Endometrium (tissue), 2 donors: ENCODE measurements around the gene DNAJC17.

ENCODE experiments used
- FAIRE-seq: peaks from 2 replicates; lab custom pipeline; 2012; peaks lifted over from hg19 to GRCh38; lab: Jason Lieb, UNC
- donor health status: control.
- donor health status: control.

The DNAJC17 gene, protein sequence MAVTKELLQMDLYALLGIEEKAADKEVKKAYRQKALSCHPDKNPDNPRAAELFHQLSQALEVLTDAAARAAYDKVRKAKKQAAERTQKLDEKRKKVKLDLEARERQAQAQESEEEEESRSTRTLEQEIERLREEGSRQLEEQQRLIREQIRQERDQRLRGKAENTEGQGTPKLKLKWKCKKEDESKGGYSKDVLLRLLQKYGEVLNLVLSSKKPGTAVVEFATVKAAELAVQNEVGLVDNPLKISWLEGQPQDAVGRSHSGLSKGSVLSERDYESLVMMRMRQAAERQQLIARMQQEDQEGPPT

DNA sequence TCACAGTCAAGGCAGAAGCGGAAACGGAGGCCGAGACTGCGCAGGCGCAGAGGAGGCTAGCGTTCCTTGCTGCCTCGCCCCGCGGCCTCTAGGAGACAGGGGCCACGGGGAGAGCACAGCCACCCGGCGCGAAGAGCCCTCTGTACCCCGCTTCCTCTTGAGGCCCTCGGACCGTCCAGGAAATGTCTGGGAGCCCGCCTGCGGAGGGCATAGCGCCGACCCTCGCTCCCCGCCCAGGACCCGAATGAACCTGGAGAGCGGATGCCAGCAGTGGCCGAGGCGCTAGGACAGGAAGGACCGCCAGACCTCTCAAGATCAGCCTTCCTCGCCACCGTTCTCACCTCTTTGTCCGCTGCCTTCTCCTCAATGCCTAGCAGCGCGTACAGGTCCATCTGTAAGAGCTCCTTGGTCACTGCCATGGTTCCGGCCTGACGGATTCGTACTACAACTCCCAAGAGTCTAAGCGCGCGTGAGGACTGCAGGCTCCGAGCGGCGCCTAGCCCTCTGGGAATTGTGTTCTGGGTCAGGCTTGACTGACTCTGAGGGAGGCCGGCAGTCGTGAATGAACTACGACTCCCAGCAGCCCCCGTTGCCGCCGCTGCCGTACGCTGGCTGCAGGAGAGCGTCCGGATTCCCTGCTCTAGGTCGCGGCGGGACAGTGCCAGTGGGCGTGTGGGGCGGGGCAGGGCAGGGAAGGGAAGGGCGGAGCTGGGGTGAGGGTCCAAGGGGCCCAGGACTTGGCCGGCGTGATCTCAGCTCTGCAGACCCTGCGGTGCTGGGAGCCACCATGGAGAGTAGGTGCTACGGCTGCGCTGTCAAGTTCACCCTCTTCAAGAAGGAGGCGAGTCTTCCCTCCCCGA is at the start of gene DNAJC17, which contains the start of gene ZFYVE19:
Gene DNAJC17 (minus strand): TSS at position 446 of the 860 bp plus-strand sequence. CDS start 27 bp downstream, at position 419.
Gene ZFYVE19 (plus strand): TSS at position 62 of the 860 bp plus-strand sequence. CDS start 501 bp downstream, at position 563.
- peak; percentile 83 for FAIRE-seq

DNA sequence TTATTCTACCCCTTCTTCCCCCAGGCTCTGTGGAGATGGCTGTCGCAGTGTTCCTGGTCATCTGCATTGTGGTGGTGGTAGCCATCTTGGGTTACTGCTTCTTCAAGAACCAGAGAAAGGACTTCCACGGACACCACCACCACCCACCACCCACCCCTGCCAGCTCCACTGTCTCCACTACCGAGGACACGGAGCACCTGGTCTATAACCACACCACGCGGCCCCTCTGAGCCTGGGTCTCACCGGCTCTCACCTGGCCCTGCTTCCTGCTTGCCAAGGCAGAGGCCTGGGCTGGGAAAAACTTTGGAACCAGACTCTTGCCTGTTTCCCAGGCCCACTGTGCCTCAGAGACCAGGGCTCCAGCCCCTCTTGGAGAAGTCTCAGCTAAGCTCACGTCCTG is 49.5 kb upstream of the DNAJC17 start:
- FAIRE-seq = no peak

DNA sequence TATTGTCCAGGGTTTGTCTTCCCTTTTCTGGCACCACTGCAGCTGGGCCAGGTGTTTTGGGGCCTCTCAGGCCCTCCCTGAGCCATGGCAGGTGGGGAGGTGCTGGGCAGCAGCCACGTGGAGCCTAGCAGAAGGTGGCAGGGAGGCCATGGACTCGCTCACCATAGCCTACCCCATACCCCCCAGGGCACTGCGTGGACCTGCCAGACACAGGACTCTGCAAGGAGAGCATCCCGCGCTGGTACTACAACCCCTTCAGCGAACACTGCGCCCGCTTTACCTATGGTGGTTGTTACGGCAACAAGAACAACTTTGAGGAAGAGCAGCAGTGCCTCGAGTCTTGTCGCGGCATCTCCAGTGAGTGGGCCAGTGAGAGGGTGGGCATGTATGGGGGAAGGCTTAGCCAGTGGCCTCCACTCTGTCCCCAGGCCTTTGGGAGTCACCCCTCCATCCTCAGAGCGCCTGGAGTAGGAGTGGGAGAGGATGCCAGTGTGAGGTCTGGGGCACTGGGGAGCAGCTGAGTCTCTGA is 48.5 kb upstream of the DNAJC17 start:
- no peak for FAIRE-seq

DNA sequence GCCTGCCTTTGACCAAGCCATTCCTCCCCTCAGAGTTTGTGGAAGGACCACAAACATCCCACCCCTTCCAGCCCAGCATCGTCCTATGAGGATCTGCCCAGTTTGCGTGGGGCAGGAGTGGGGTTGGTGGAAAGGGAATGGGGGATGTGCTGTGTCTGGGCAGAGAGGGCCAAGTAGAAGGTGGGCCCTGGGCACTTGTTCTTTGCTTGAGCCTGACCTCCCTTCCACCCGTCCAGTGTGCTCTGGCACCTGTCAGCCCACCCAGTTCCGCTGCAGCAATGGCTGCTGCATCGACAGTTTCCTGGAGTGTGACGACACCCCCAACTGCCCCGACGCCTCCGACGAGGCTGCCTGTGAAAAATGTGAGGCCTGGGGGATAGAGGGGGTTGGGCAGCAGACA is 46.9 kb upstream of the DNAJC17 start:
- no peak for FAIRE-seq

DNA sequence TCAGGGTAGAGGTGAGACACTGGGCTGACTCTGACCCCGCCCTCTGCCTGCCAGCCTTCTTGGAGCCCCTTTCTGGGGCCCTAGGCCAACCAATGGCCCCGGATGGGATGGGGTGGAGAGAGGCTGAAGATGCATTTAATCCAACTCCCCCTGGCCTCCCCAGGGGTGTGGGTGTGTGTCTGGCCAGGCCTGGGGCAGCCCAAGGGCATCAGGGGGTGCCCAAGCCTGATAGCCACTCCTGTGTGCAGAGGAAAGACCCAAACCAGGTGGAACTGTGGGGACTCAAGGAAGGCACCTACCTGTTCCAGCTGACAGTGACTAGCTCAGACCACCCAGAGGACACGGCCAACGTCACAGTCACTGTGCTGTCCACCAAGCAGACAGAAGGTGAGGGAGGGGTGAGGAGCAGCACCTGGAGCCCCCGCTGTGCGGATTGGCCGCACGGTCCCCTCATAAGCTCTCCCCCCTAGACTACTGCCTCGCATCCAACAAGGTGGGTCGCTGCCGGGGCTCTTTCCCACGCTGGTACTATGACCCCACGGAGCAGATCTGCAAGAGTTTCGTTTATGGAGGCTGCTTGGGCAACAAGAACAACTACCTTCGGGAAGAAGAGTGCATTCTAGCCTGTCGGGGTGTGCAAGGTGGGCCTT is 46.1 kb upstream of the DNAJC17 start:
- FAIRE-seq = no peak

DNA sequence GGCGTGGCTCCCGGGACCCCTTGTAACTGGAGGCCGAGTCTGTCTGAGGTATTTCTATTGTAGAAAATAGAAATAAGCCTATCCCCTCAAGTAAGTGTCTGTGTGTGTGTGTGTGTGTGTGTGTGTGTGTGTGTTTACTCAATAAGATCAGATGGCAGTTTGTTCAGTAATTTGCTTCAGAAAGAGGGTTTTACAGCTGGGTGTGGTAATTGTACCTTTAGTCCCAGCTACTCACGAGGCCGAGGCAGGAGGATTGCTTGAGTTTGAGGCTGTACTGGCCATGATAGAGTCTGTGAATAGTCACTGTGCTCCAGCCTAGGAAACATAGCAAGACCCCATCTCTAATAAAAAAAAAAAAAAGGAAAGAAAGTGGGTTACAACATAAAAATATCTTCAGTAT is 45.3 kb upstream of the DNAJC17 start:
- no peak for FAIRE-seq

DNA sequence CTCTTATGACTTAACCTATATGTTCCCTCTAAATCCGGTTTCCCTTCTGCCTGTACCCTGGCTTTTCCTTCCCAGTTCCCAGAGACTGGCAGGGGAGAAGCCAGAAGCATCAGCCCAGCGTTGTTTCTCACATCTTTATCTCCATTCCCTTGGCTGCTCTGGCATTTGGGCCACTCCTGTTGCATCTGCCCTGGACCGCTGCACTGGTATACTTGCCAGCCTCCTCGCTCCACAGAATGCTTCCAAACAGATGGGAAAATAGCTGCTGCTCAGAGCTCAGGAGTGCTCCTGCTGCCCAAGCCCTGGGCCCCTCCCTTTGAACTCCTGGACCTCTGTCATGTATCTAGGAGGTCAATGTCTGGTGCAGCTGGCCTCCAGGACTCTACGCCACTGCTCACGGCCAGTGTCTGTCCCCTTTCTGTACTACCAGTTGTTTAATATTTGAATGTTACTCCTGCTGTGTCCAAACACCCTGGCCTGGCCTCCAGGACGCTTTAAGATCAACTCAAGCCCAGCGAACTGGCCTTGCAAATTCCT is 43.4 kb upstream of the DNAJC17 start:
- FAIRE-seq = no peak

DNA sequence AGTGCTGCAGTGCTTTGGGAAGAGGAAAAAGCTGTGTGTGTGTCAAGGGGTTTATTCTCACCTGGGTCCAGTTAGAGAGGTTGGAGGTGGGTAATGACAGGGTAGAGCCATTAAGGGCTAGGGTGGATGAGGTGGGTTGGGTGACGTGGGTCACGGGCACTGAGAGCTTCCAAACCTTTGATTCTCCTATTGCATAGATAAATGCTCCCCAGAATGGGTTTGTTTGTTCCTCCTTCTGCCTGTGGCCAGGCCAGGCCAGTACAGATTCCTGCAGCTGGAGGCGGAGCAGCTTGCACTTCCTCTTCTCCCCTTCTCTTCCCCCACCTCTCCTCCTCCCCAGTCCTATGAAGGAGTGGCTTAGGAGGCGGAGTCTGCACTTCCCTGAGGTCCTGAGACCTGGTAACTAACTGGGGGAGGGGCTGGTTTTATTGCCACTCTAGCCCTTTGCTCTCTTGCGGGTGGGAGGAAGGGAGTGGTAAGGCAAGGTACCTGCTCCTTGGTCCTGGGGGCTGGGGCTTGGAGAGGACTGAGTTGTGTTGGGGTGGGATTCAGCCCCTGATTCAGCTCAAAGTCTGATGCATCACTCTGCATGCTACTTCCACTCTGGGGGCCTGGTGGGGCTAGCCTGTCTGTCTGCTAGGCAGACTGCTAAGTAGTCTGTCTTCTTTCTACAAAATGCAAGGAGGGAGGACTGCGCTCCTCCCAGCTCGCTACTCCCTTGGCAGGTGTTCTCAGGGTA is 40.1 kb upstream of the DNAJC17 start:
- FAIRE-seq = no peak

DNA sequence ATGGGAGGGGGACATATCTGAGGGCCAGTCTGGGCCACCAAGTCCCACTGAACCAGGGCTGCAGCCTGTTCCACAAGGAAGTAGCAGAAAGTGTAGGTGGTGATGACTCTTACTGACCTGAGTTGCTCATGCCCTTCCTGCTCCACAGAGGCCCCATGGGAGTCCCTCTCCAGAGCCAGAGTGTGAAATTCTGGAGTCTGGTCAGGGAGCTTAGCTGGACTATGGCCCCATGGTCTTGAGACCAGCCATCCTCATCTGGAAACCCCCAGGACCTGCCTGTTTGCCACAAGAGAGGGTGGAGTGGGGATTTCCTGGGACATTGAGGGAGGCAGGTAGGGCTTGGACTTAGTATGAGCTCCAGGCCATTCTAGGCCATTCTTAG is 39.6 kb upstream of the DNAJC17 start:
- FAIRE-seq = no peak

DNA sequence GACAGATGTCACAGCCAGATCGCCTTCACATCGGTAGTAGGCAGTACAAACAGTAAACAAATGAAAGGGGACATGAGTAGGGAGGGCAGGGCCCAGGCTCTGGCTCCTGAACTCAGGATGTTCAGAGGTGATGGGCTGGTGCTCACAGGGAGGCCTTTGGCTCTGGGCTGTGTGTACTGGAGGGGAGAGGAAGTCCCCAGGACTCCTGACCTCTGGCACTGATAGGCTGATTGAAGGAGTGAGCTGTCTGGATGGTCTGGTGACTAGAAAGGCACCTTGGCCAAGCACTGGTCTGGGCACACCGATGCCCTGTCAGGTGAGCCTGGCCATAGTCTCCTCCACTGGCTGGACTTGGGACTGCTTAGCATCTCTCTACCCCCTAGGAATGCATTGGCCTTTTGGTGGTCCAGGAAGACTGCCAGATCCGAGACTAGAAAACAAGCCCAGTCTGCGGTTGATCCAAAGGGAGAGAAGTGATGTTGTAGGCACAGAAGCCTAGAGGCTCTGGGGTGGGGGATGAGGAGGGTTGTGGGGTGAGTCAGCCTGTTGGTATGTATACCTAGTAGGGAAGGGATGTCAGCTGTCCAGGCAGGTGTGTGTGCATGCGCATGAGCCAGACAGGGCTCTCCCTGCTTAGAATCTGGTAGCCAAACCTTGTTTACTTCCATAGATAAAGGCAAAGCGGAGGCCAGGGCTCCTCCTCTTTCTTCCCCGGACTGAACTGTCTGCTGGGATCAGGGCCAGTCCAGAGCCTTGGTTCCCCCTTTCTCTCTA is 38.4 kb upstream of the DNAJC17 start:
- FAIRE-seq = no peak

DNA sequence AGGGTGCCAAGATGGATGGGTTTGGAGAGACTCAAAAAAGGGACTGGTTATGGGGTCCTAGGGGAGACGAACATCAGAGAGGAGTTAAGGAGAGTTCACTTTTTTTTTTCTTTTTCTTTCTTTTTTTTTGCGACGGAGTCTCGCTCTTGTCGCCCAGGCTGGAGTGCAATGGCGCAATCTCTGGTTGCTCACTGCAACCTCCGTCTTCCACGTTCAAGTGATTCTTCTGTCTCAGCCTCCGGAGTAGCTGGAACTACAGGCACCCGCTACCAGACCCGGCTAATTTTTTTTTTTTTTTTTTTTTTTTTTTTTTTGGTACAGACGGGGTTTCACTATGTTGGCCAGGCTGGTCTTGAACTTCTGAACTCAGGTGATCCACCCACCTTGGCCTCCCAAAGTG is 37.8 kb upstream of the DNAJC17 start:
- no peak for FAIRE-seq

DNA sequence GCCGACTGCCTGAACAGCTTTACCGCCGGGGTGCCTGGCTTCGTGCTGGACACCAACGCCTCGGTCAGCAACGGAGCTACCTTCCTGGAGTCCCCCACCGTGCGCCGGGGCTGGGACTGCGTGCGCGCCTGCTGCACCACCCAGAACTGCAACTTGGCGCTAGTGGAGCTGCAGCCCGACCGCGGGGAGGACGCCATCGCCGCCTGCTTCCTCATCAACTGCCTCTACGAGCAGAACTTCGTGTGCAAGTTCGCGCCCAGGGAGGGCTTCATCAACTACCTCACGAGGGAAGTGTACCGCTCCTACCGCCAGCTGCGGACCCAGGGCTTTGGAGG is 37.4 kb upstream of the DNAJC17 start:
- no peak for FAIRE-seq

DNA sequence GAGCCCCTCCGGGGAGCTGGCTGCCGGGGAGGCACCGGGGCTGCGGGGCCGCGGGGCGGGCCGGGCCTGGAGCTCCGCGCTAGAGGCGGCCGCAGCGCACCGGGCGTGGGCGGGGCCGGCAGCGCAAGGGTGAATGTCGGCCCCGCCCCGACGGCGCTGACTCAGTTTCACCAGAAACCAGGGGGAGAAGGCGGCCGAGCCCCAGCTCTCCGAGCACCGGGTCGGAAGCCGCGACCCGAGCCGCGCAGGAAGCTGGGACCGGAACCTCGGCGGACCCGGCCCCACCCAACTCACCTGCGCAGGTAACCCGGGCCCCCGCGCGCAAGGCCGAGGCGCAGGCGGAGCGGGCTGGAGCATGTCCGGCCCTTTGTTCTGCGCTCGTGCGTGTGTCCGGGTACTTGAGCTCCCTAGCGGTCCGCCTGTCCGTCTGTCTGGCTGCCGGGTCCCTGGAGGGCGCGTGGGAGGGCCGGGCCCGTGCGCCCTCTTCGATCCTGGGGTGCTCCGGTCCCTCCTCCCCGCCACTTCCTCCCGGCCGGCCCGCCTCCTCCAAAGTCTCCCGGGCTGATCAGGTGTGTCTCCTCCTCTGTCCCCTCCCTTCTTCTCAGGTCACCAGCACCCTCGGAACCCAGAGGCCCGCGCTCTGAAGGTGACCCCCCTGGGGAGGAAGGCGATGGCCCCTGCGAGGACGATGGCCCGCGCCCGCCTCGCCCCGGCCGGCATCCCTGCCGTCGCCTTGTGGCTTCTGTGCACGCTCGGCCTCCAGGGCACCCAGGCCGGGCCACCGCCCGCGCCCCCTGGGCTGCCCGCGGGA is 36.8 kb upstream of the DNAJC17 start, which contains the start of gene SPINT1:
Gene SPINT1 (plus strand): TSS at position 164 of the 811 bp plus-strand sequence. CDS start 507 bp downstream, at position 671.
- FAIRE-seq = no peak

DNA sequence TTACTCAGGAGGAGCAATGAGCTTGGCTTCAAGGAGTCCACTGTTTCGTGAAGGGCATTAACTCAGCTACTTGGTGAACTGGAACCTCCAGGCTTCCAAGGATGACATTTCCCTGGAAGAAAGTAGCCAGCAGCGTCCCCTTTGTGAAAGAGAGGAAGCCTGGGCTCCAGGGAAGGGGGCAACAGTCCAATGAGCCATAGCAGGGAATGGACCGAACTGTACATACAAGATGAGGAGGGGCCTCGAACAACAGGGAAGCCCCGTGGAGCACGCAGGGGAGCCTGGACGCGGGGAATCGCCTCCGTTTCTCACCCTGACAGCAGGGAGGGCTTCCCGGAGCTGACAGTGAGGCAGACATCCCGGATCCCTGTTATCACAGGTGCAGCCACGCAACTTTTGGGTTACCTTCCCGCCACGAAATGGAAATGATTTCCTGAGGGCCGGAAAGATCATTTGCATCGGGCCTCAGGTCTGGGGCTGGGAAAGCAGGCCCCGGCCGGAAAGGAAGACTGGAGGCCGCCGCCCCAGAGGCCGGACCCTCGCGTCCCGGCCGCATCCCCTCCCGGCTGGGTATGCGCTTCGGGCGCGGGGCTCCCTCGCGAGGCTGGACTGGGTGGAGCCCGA is 36.1 kb upstream of the DNAJC17 start:
- no peak for FAIRE-seq

DNA sequence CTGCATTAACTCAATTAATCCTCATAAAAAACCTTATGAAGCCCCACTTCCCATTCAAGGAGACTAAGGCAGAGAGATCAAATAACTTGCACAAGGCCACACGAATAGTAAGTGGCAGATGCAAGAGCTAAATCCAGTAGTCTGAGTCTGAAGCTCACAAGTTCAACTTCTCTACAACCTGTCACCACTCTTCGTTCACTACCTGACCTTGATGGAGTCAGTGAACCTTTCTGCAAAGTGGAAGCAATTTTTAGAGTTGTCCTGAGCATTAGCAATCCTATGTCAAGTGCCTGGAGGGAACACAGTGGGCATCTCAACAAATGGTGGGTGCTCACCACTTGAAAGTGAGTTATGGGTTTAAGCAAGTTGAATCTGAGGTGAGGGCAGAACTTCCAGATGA is 34.5 kb upstream of the DNAJC17 start:
- no peak for FAIRE-seq

DNA sequence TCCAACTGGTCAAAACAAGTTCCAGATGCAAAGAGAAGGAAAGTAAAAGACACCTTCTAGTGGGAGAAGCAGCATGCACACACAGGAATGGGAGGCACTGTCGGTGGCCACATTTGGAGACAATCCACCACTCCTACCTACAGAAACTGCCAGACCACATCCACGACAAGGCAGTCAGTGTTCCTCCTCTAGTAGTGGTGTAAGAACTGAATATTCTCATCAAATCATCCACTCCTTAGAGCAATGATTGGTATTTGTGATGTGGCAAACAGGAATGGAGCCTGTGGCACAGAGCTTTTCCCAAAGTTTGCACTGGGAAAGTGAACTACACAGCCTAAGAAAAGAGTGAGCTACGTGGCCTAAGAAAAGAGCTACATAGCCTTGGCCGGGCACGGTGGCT is 31.5 kb upstream of the DNAJC17 start:
- FAIRE-seq = no peak

DNA sequence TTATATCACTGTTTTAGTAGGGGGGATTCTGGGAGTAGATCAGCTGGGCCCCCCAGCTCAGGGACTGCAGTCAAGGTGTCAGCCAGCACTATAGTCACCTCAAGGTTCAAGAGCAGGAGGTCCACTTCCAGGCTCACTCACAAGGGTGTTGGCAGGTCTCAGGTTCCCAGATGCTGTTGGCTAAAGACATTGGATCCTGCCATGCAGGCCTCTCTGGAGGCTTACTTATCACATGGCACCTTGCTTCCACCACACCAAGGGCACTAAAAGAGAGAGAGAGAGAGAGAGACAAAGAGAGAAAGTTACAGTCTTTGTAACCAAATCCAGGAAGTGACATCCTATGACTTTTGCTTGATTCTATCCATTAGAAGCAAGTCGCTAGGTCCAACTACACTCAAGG is 28.7 kb upstream of the DNAJC17 start:
- no peak for FAIRE-seq

DNA sequence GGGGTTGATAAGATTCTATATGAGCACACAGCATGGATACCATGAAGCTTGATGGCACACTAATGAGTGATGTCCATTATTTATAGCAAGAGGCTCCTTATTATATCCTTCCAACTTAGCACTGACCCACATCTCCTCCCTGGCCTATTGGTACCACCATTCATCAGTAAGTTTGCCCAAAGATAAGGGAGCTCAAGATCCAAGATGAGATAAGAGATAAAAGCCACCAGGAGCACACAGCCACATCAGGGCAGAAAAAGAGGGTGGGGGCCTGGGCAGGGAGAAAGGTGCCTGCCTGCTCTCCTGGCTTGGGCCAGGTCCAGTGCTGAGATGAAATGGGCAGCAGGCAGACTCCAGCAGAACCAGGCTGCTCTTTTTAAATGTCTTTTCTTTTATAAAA is 25.6 kb upstream of the DNAJC17 start:
- FAIRE-seq = no peak

DNA sequence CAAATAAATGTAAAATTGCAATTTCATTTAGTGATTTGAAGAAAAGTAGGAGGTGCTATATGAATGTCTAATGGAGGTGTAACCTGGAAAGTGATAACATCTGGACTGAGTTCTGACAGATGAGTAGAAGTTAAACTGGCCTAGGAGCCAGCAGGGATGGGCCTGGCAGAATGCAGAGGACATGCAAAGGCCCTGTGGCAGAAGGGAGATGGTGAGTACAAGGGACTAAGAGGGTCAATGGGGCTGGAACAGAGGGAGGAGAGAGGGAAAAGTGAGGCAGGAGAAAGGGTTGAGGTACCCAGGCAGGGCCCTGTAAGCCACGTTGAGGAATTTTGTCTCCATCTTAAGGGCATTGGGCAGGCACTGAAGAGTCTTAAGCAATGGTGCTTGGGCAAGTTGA is 24.6 kb upstream of the DNAJC17 start:
- no peak for FAIRE-seq

DNA sequence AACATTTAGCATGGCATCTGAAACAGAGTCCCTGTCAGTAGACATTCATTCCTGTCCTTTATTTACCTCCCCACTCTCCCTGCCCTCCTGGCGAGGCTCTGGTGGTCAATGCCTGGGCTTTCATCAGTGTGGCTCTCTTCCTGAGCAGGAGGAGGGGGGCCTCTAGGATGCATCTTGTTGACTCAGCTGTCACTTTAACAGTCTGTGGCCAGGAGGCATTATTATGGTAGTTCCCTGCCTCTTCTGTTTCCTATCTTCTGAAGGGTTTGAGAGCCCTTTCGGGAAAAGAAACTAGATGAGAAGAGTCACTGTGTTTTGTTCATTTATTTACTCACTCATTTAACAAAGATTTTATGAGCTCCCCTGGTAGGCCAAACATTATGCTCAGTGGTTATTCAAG is 23.6 kb upstream of the DNAJC17 start:
- FAIRE-seq = no peak
